Hematopoietic multipotent progenitor cell treated with erythropoietin and hydrocortisone succinate and interleukin-3 and kit ligand, for 17 days (in vitro differentiated cells): ENCODE measurements around the gene GAREM2.
A peak's percentile ranks its signal among the peaks of the same experiment; 100 is the strongest.

Source experiments
- DNase-seq: peaks from one replicate; pipeline ENCODE4 v3.0.0-alpha.2; 2015; ENCODE audit warnings: low spot score

The GAREM2 gene

GRCh38 chr2:26169681-26170414, 3.0 kb upstream of the GAREM2 start:
- no peak for DNase-seq

- DNase-seq = no peak
Observed at GRCh38 chr2:26170795-26171194, 2.1 kb upstream of the GAREM2 start.

DNA sequence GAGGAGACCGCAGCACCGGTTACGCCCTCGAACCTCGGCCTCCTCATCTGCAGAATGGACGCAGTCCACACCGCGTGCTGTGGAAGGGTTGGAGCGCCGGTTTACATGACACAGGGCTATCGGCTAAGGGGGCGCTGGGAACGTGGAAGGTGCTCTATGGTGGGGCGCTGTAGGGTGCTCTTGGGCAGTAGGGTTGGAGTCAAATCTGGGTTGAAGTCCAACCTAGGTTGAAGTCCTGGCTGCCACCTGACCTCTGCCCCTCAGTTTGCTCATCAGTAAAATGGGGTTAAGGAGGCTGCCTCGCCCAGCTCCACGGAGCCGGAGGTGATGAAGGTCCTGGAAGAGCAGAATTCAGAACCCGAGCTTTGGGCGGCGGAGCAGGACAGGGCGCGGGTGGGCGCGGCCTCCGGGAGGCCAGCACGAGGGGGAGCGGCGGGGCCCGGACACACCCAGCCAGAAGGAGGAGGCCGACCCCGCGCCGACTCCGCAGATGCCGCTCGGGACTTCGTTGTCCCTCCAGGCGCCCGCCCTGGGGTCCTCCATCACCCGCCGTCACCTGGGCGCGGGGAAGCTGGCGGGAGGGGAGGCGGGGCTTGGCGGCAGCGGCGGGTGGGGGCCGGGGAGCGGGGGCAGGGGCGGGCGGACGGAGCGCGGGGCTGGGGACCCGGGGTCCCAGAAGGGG, 558 bp upstream of the GAREM2 start:
- no peak for DNase-seq

DNA sequence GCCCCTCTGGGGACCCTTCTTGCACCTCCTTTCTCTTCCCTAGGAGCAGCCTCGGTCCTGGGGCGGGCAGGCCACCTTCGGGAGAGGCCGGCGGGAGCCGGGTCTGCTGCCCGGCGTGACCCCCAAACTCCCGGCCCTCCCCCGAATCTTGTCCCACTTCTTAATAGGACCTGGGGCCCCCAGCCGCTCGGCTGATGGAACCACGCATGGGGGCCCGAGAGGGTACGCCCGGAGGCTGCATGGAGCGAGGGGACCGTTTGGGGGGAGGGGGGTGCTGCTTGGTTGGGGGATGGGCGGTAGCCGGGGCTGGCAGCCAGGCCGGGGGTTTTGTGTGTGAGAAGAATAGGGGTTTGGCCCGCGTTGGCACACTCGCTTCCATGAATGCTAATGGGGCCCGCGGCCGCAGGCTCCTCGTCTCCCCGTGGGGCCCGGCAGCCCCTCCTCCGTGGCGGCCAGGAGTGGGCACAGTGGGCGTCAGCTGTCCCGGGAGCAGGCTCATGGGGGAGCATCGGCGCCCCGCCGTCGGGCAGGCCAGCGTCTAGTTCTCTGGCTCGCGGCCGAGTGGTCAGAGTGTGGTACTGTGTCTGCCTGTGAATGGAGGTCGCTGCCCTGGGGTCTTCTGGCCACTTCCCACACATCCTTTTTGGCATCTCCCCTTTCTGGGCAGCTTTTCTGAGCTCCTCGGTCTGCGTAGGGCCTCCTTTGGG, 1.0 kb downstream of the GAREM2 start:
- no peak for DNase-seq

GRCh38 chr2:26174691-26175465, 2.0 kb downstream of the GAREM2 start:
- no peak for DNase-seq

DNA sequence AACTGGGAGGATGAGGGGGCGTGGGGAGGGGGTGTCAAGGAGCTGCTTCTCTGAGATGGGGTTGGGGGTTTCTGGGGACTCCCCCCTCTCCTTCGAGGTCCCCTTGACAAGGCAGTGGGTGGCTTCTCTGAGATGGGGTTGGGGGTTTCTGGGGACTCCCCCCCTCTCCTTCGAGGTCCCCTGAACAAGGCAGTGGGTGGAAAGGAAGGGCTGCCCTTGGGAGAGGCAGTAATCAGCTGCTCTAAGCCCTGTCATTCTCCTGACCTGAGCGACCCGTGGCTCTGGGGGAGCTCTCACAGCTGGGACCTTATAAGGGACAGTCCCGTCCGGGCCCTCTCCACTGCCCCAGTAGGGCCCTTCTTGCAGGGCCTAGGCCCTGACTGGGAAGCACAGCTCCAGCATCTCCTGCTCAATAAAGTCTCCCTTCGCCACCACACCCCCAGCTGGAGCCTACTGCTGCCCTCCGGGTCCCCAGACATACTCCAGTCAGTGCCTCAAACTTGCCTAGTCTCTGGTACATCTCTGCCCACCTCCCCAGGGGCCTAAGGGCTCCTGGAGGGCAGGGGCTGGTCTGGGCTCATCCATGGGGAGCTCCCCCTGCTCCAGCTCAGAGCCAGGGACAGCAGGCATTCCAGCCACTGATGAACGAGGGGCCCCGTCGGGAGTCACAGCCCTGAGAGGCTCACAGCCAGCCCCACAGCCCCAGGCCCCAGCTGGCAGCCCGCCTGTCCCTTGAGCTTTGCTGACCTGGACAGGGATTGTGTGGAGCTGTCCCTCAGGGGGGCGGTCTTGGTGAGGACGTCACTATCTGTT, 2.8 kb downstream of the GAREM2 start:
- DNase-seq = no peak

GRCh38 chr2:26176279-26176615, 3.4 kb downstream of the GAREM2 start:
- DNase-seq = no peak

GRCh38 chr2:26177122-26177521, 4.2 kb downstream of the GAREM2 start:
- no peak for DNase-seq

GRCh38 chr2:26178246-26178645, 5.4 kb downstream of the GAREM2 start:
- DNase-seq = no peak

GRCh38 chr2:26178746-26179436, 6.0 kb downstream of the GAREM2 start:
- no peak for DNase-seq

- DNase-seq = no peak
Observed at GRCh38 chr2:26179446-26179913, 6.6 kb downstream of the GAREM2 start.

GRCh38 chr2:26182441-26182840, 9.6 kb downstream of the GAREM2 start:
- DNase-seq = no peak

- DNase-seq = no peak
Observed at GRCh38 chr2:26182887-26183630, 10.2 kb downstream of the GAREM2 start.

- DNase-seq = no peak
Observed at GRCh38 chr2:26184121-26184520, 11.2 kb downstream of the GAREM2 start.

DNA sequence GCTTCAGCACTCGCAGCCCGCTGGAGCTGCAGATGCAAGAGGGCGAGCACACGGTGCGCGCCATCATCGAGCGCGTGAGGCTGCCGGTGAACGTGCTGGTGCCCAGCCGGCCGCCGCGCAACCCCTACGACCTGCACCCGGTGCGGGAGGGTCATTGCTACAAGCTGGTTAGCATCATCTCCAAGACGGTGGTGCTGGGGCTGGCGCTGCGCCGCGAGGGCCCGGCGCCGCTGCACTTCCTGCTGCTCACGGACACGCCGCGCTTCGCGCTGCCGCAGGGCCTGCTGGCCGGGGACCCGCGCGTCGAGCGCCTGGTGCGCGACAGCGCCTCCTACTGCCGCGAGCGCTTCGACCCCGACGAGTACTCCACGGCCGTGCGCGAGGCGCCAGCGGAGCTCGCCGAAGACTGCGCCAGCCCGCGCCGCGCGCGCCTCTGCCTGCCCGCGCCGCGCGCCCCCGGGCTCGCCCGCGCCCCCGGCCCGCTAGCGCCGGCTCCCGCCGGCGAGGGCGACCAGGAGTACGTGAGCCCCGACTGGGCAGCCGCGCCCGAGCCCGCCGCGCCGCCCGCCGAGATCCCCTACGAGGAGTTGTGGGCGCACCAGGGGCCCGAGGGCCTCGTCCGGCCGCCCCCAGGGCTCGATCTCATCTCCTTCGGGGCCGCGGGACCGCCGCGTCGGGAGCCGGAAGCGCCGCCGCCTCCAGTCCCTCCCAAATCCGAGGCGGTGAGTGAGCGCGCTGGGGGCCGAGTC, 11.8 kb downstream of the GAREM2 start:
- peak; percentile 69 for DNase-seq

DNA sequence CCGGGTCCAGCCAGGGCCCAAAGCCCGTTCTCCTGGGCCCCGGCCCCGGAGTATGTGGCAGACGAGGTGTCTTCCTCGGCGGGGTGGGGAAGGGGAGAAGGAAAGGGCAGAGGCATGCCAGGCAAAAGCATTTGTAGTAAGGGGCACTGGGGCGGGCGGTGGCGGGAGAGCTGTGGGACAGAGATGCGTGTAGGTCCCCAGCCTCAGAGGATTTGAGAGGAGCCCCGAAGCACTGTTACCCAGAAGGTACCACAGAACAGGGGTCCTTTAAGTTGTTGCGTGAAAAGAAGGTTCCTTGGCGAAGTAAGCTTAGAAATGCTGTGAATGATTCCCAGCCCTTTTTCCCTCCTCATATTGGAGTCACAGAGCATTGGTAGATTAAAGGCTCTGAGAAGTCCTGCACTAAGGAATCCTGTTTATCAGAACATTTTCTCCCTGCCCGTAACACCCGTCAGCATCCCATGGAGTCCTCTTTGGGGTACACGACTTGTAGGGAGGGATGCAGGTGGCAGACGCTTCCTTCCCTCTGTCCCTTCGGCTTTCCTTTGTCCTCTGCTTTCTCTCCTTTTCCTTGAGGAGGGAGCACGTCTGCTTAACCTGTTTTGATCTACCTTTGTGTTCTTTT, 12.5 kb downstream of the GAREM2 start:
- no peak for DNase-seq

GRCh38 chr2:26185954-26186770, 13.3 kb downstream of the GAREM2 start:
- DNase-seq = no peak

DNA sequence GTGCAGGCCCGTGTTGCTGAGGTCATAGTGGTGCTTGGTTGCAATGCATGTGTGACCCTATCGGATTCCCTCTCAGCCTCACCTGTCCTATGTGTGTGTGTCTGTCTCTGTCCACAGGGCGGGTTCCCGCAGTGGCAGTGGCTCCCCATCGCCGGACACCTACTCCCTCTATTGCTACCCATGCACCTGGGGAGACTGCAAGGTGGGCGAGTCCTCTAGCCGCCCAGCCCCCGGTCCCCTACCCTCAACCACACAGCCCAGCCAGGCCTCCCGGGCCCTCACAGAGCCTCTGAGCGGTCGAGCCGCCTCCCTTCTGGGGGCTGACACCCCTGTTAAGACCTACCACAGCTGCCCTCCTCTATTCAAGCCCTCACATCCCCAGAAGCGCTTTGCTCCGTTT, 14.2 kb downstream of the GAREM2 start:
- no peak for DNase-seq
